ENCODE measurements around the gene LRRD1.

DNA sequence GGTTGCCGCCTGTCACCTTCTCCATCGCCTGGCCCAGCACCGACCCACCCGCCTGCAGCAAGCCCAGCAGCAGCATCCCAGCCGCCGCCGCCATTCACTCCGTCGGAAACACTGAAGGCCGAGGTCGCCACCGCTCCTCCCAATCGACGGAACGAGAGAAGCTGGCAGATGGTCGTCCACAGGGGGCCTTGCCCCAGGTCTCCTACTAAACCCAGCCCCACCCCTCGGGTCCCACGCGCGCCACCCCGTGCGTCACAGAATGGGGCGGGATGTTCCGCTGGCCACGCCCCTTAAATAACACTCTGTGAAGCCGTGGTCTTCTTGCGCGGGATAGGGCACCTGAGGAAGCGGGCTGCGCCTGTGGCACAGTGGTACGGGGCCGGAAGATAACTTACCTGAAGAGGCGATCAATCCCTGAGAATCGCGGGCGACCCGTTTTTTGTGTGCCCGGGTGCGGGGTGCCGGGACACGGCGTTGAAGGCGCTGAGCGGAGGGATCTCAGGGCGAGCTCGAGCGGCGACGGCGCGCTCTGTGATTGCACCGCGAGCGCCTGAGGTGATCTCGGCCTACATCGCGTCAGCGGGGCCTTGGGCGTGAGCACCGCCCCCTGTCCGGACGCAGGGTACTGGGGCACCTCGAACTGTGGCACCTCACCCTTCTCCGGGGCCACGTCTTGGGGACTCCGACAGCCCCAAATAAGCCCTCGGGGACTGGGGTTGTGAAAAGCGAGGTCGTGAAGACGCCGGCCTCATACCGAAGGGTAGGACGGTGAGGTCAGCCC, 44.5 kb downstream of the LRRD1 start, which contains the start of gene CYP51A1:
- no peak for TF ChIP-seq CREB5 (CRISPR knock-in tag; IDR thresholded peaks at IDR 0.05; ENCODE audit: low read depth)
- no peak; the same call in 1 of the 2 replicates for TF ChIP-seq RARB (CRISPR knock-in tag; IDR thresholded peaks at IDR 0.05)
- TF ChIP-seq ESRRG (CRISPR knock-in tag; IDR thresholded peaks at IDR 0.05): no peak
- peak; percentile 48; the same call in 1 of the 2 replicates for TF ChIP-seq PATZ1 (CRISPR knock-in tag; IDR thresholded peaks at IDR 0.05; ENCODE audit: borderline replicate concordance)
- TF ChIP-seq CSRNP3 (CRISPR knock-in tag; IDR thresholded peaks at IDR 0.05): peak; percentile 70; the same call in 1 of the 2 replicates
- TF ChIP-seq ZFP3 (CRISPR knock-in tag; IDR thresholded peaks at IDR 0.05): peak; percentile 83; the same call in 1 of the 2 replicates
